ENCODE results near the gene PDE1A. TPM values are rescaled to one million over a fixed set of nuclear protein-coding genes. Genes with fewer than 3 reads are reported as not detected.

Gene PDE1A
- polyA plus RNA-seq, 2 of the 4 experiments (the other 2 are of a cell fraction), result 0.28 to 3.2 TPM

DNA sequence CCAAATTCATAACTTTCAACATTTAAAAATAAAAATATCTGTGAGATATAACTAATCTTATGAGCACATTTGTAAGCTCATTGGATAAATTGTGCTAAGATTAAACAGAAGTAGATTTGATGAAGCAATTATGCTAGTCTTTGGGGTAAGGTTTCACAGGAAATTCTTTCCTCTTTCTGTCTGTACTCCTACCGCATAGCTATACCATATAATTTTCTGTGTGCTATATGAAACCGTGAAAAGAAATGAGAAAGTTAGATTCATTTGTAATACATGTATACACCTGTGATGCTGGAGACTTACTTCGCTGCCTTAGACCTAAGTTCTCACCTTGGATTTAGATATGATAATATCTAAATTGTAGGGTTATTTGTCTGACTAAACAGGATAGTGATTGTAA is 256.5 kb downstream of the PDE1A start (continued):
- TF ChIP-seq, protein P1, sequence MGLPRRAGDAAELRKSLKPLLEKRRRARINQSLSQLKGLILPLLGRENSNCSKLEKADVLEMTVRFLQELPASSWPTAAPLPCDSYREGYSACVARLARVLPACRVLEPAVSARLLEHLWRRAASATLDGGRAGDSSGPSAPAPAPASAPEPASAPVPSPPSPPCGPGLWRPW (IDR thresholded peaks at IDR 0.05), result no peak
- TF ChIP-seq FOXS1 (CRISPR knock-in tag; IDR thresholded peaks at IDR 0.05), result no peak

GRCh38 chr2:182167882-182168281 is 259.0 kb downstream of the PDE1A start:
- ChIA-PET POLR2A (no interaction called here), CTCF (no interaction called here)
- Histone ChIP-seq H3K4me1 (no peaks in the 10 kb centered on the region), H3K9me3 (no peaks in the 10 kb centered on the region), H3K4me2 (no peak overlapping the region), H3K4me3 (no peak overlapping the region), H3K27ac (no peak overlapping the region)
- TF ChIP-seq FOSL2 (IDR thresholded peaks at IDR 0.05) (no peak), FOSL2 (CRISPR knock-in tag; IDR thresholded peaks at IDR 0.05) (no peak), HMGXB4 (CRISPR knock-in tag; IDR thresholded peaks at IDR 0.05; ENCODE audit: borderline replicate concordance) (no peak), NR3C1 (IDR thresholded peaks at IDR 0.05) (no peak), POLR2A (IDR thresholded peaks at IDR 0.05; ENCODE audit: low read length) (no peak), RNF2 (IDR thresholded peaks at IDR 0.05; ENCODE audit: borderline replicate concordance, low read depth) (no peak), HOXA7 (CRISPR knock-in tag; IDR thresholded peaks at IDR 0.05) (no peak), ZC3H11A (IDR thresholded peaks at IDR 0.05) (no peak), ZFP36 (IDR thresholded peaks at IDR 0.05; ENCODE audit: borderline replicate concordance, partially characterized antibody) (no peak), PHF8 (IDR thresholded peaks at IDR 0.05; ENCODE audit: borderline replicate concordance, low read depth) (no peak)
- FAIRE-seq (no peak), DNase-seq (ENCODE audit: low read depth in 1 of 2, low spot score in 1 of 2) (no peak), ATAC-seq (no peak)
- 64% methylated on average over 4 of the region's 4 CpGs for WGBS (ENCODE audit: missing lambda C conversion rate)

GRCh38 chr2:182166841-182167240 is 260.0 kb downstream of the PDE1A start:
- DNase-seq (ENCODE audit: low read depth in 1 of 2, low spot score in 1 of 2), result no peak
- Histone ChIP-seq H3K27ac (no peak overlapping the region), H3K4me3 (no peak overlapping the region), H3K9me3 (no peaks in the 10 kb centered on the region), H3K4me2 (no peak overlapping the region), H3K4me1 (no peaks in the 10 kb centered on the region)
- TF ChIP-seq CEBPB (IDR thresholded peaks at IDR 0.05), result no peak
- TF ChIP-seq TP53 (CRISPR knock-in tag; IDR thresholded peaks at IDR 0.05), result no peak
- no peak for TF ChIP-seq MYC (IDR thresholded peaks at IDR 0.05; ENCODE audit: borderline replicate concordance, low read length)
- TF ChIP-seq ZC3H11A (IDR thresholded peaks at IDR 0.05), result no peak
- no peak for TF ChIP-seq NPAS2 (CRISPR knock-in tag; IDR thresholded peaks at IDR 0.05; ENCODE audit: borderline replicate concordance)
- no peak for TF ChIP-seq NFE2L2 (conservative IDR thresholded peaks at IDR 0.05; ENCODE audit: low read length)
- no peak for TF ChIP-seq CHD2 (IDR thresholded peaks at IDR 0.05; ENCODE audit: low read length, partially characterized antibody)
- no peak for TF ChIP-seq RAD21 (conservative IDR thresholded peaks at IDR 0.05 in 1 of 2, IDR thresholded peaks at IDR 0.05 in 1 of 2)
- no peak for TF ChIP-seq HOXB13 (CRISPR knock-in tag; IDR thresholded peaks at IDR 0.05; ENCODE audit: low read depth)
- no peak for TF ChIP-seq CBX8 (IDR thresholded peaks at IDR 0.05)
- TF ChIP-seq KDM1A (IDR thresholded peaks at IDR 0.05; ENCODE audit: low read depth), result no peak
- TF ChIP-seq HDAC2 (IDR thresholded peaks at IDR 0.05), result no peak
- no peak for TF ChIP-seq E2F6 (IDR thresholded peaks at IDR 0.05; ENCODE audit: borderline replicate concordance, low read depth)
- TF ChIP-seq NR3C1 (IDR thresholded peaks at IDR 0.05), result no peak
- no peak for TF ChIP-seq TFCP2L1 (CRISPR knock-in tag; IDR thresholded peaks at IDR 0.05)
- TF ChIP-seq, protein P1 (IDR thresholded peaks at IDR 0.05), result no peak
- no peak for TF ChIP-seq RARB (CRISPR knock-in tag; IDR thresholded peaks at IDR 0.05)
- TF ChIP-seq POLR2AphosphoS2 (conservative IDR thresholded peaks at IDR 0.05; ENCODE audit: low read length), result no peak
- no peak for TF ChIP-seq HMGXB4 (CRISPR knock-in tag; IDR thresholded peaks at IDR 0.05; ENCODE audit: borderline replicate concordance)
- no peak for ATAC-seq
- POLR2A ChIA-PET, result no interaction called here
- FAIRE-seq, result no peak
- WGBS (ENCODE audit: missing lambda C conversion rate), result 69% methylated on average over 2 of the region's 2 CpGs
- CTCF ChIA-PET, result interaction anchor here (0.6 to 1.6 kb wide), 2 partner anchors 12 to 20 kb away, joined by 3 read pairs; no protein-coding TSS in a partner anchor

Data from A549 (cell line).